K562 (cell line): ENCODE measurements around the gene MRAP2. TPM values are rescaled to one million over a fixed set of nuclear protein-coding genes. Genes with fewer than 3 reads are reported as not detected.

Experiments used
- IFI16 ChIP-seq: fragments of 250-450 bp; sonication (Bioruptor Pico); IDR thresholded peaks from 2 replicates; pipeline ENCODE4 v2.1.2; 2022; ENCODE audit warnings: mild to moderate bottlenecking, inconsistent platforms
- MCM5 ChIP-seq: fragments of 450-650 bp; IDR thresholded peaks from 2 replicates; pipeline ENCODE4 v1.6.1; 2016; ENCODE audit warnings: low read depth
- PCBP1 ChIP-seq: fragments of 200-400 bp; formaldehyde crosslinking; IDR thresholded peaks from 2 replicates; pipeline ENCODE4 v1.6.1; 2018; ENCODE audit warnings: mild to moderate bottlenecking, low read depth, low read length; ENCODE audit not compliant: poor library complexity, severe bottlenecking
- RBBP5 ChIP-seq: fragments of 200-600 bp; sonication (generic); IDR thresholded peaks from 2 replicates; pipeline ENCODE4 v1.6.1; 2012; ENCODE audit warnings: borderline replicate concordance, mild to moderate bottlenecking, low read length, control low read depth, inconsistent platforms; ENCODE audit not compliant: insufficient read depth, poor library complexity, severe bottlenecking
- polyA plus RNA-seq, 8 experiments: library from polyadenylated mRNA; depleted of rRNA in 4 of 8; stranded (reverse) in 5 of 8; unstranded in 3 of 8; fragments of >200 nt; fragmentation: Nextera tagmentation in 2 of 8; fragmentation: Illumina TruSeq in 1 of 8; extraction: Ambion mirVana in 2 of 8; extraction: Trizol in 1 of 8; gene quantifications; 2 replicates each; pipeline versions ENCODE4 v1.2.1 to v1.2.3, GENCODE V29; 2011 to 2014; ENCODE audit warnings: inconsistent platforms in 1 of 8, missing spikeins in 1 of 8
- total RNA-seq, 7 experiments: library from RNA; depleted of rRNA in 6 of 7; stranded (reverse); fragments of >200 nt in 6 of 7; fragmentation: Illumina TruSeq in 2 of 7; extraction: Trizol in 2 of 7; gene quantifications; 2 replicates each; pipeline versions ENCODE4 v1.2.1 to v1.2.3, GENCODE V29; 2011 to 2021; ENCODE audit warnings: low replicate concordance in 1 of 7
- TF ChIP-seq, protein P1 (sequence below), 2 experiments: fragments of 450-650 bp in 1 of 2; sonication (generic) in 1 of 2; formaldehyde crosslinking in 1 of 2; IDR thresholded peaks; 2 replicates each; pipeline versions ENCODE4 v1.7.1 to v1.9.0; 2016 to 2022; ENCODE audit warnings: inconsistent platforms in 1 of 2, mild to moderate bottlenecking in 1 of 2, missing genetic modification reagents in 1 of 2
- TF ChIP-seq, protein P2 (sequence below): fragments of 250-450 bp; sonication (Bioruptor Pico); IDR thresholded peaks from 2 replicates; pipeline ENCODE4 v1.9.0; 2021; ENCODE audit warnings: mild to moderate bottlenecking, inconsistent platforms
- TF ChIP-seq, protein P3 (sequence below): fragments of 250-450 bp; sonication (Bioruptor Pico); IDR thresholded peaks from 2 replicates; pipeline ENCODE4 v1.4.0; 2020; ENCODE audit warnings: mild to moderate bottlenecking, moderate library complexity
- TF ChIP-seq, protein P4 (sequence below): IDR thresholded peaks from 3 replicates; pipeline ENCODE4 v1.6.1; 2011; ENCODE audit warnings: borderline replicate concordance, mild to moderate bottlenecking; ENCODE audit not compliant: insufficient read length, insufficient read depth

The MRAP2 gene
- total and polyA plus RNA-seq, 9 of the 15 experiments (the other 6 are each of a cell fraction or from before 2014, with no cell fraction given), result 5.9 to 38.9 (median 9.3) TPM

DNA sequence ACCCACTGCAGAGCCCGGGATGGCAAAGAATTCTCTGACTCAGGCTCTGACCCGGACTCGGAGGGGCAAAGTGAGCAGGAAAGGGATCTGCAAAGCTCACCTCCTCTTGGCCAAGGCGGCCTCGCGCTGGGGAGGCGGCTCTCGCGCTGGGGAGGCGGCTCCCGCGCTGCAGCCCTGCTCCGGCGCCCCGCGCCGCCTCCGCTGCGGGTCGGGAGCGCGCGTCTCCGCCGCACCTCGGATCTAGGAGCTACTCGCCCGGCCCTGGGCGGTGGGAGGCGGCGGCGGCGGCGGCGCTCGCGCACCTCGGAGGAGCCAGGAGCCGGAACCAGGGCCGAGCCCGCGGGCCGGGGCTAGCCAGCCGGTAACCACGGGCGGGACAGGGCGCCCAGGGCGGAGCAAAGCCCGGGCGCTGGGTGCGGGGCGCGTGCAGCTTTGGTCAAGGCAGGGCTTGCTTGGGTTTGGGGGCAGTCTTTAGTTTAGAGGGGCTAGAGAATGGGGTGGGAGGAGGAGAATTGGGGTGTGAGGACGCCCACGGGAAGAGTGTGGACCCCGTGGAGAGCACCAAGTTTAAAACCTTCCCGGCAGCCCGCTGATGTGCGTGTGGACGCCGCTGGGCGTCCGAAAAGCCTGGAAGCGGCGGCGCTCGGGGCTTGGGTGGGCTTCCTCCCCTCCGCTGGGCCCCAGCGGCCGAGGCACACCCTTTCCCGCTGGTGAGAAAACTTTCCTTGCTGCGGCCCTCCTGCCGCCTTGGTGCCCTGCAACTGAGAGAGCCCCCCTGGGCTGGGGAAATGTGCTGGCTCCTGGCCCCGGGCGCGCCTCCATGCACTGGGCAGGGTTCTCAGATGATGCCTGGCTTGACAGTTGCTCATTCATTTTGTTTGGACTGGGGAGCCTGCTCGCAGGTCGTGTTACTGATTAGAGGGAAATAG, at the start of gene MRAP2 (continued):
- TF ChIP-seq, protein P1, sequence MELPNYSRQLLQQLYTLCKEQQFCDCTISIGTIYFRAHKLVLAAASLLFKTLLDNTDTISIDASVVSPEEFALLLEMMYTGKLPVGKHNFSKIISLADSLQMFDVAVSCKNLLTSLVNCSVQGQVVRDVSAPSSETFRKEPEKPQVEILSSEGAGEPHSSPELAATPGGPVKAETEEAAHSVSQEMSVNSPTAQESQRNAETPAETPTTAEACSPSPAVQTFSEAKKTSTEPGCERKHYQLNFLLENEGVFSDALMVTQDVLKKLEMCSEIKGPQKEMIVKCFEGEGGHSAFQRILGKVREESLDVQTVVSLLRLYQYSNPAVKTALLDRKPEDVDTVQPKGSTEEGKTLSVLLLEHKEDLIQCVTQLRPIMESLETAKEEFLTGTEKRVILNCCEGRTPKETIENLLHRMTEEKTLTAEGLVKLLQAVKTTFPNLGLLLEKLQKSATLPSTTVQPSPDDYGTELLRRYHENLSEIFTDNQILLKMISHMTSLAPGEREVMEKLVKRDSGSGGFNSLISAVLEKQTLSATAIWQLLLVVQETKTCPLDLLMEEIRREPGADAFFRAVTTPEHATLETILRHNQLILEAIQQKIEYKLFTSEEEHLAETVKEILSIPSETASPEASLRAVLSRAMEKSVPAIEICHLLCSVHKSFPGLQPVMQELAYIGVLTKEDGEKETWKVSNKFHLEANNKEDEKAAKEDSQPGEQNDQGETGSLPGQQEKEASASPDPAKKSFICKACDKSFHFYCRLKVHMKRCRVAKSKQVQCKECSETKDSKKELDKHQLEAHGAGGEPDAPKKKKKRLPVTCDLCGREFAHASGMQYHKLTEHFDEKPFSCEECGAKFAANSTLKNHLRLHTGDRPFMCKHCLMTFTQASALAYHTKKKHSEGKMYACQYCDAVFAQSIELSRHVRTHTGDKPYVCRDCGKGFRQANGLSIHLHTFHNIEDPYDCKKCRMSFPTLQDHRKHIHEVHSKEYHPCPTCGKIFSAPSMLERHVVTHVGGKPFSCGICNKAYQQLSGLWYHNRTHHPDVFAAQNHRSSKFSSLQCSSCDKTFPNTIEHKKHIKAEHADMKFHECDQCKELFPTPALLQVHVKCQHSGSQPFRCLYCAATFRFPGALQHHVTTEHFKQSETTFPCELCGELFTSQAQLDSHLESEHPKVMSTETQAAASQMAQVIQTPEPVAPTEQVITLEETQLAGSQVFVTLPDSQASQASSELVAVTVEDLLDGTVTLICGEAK (IDR thresholded peaks at IDR 0.05), result peak; percentile 32; the same call in 1 of the 2 replicates
- TF ChIP-seq, protein P1 (CRISPR knock-in tag; IDR thresholded peaks at IDR 0.05), result no peak
- TF ChIP-seq MCM5 (no peak), RBBP5 (peak; percentile 82), IFI16 (CRISPR knock-in tag) (no peak), PCBP1 (peak; percentile 73)
- TF ChIP-seq, protein P2, sequence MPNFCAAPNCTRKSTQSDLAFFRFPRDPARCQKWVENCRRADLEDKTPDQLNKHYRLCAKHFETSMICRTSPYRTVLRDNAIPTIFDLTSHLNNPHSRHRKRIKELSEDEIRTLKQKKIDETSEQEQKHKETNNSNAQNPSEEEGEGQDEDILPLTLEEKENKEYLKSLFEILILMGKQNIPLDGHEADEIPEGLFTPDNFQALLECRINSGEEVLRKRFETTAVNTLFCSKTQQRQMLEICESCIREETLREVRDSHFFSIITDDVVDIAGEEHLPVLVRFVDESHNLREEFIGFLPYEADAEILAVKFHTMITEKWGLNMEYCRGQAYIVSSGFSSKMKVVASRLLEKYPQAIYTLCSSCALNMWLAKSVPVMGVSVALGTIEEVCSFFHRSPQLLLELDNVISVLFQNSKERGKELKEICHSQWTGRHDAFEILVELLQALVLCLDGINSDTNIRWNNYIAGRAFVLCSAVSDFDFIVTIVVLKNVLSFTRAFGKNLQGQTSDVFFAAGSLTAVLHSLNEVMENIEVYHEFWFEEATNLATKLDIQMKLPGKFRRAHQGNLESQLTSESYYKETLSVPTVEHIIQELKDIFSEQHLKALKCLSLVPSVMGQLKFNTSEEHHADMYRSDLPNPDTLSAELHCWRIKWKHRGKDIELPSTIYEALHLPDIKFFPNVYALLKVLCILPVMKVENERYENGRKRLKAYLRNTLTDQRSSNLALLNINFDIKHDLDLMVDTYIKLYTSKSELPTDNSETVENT (CRISPR knock-in tag), result no peak
- TF ChIP-seq, protein P3, sequence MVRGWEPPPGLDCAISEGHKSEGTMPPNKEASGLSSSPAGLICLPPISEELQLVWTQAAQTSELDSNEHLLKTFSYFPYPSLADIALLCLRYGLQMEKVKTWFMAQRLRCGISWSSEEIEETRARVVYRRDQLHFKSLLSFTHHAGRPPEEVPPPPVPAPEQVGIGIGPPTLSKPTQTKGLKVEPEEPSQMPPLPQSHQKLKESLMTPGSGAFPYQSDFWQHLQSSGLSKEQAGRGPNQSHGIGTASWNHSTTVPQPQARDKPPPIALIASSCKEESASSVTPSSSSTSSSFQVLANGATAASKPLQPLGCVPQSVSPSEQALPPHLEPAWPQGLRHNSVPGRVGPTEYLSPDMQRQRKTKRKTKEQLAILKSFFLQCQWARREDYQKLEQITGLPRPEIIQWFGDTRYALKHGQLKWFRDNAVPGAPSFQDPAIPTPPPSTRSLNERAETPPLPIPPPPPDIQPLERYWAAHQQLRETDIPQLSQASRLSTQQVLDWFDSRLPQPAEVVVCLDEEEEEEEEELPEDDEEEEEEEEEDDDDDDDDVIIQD (CRISPR knock-in tag), result no peak
- TF ChIP-seq, protein P4, sequence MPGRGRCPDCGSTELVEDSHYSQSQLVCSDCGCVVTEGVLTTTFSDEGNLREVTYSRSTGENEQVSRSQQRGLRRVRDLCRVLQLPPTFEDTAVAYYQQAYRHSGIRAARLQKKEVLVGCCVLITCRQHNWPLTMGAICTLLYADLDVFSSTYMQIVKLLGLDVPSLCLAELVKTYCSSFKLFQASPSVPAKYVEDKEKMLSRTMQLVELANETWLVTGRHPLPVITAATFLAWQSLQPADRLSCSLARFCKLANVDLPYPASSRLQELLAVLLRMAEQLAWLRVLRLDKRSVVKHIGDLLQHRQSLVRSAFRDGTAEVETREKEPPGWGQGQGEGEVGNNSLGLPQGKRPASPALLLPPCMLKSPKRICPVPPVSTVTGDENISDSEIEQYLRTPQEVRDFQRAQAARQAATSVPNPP, result no peak
